GM18511 (cell line): ENCODE results near the gene BCDIN3D.
"Not testable (repeated sequence)": the region's sequence is repeated elsewhere in the genome, so short reads cannot be mapped to it uniquely, and the experiment has no call there.

Experiments used
- ATAC-seq: cut with Tn5 transposase; IDR thresholded peaks from one replicate; pipeline ENCODE4 v1.9.1; 2021; ENCODE audit warnings: mild to moderate bottlenecking, moderate library complexity; ENCODE audit not compliant: unreplicated experiment

Gene BCDIN3D

GRCh38 chr12:49877066-49877465 is 34.2 kb upstream of the BCDIN3D start:
- ATAC-seq, result no peak

- no peak for ATAC-seq
These were observed 33.2 kb upstream of the BCDIN3D start for GRCh38 chr12:49876070-49876469.

GRCh38 chr12:49875115-49875720 is 32.3 kb upstream of the BCDIN3D start:
- no peak for ATAC-seq

- no peak for ATAC-seq
These were observed 31.4 kb upstream of the BCDIN3D start for GRCh38 chr12:49874142-49874897.

- no peak for ATAC-seq
These were observed 30.5 kb upstream of the BCDIN3D start for GRCh38 chr12:49873361-49873934.

- ATAC-seq, result no peak
These were observed 29.9 kb upstream of the BCDIN3D start for GRCh38 chr12:49872781-49873181.

- no peak for ATAC-seq
These were observed 29.5 kb upstream of the BCDIN3D start for GRCh38 chr12:49872381-49872780.

- ATAC-seq, result not testable (repeated sequence)
These were observed 28.9 kb upstream of the BCDIN3D start for GRCh38 chr12:49871811-49872251.

- ATAC-seq, result no peak
These were observed 28.3 kb upstream of the BCDIN3D start for GRCh38 chr12:49871263-49871561.

GRCh38 chr12:49870501-49871262 is 27.8 kb upstream of the BCDIN3D start:
- ATAC-seq, result no peak

- ATAC-seq, result no peak
These were observed 27.1 kb upstream of the BCDIN3D start for GRCh38 chr12:49869816-49870500.

GRCh38 chr12:49868952-49869815 is 26.3 kb upstream of the BCDIN3D start:
- ATAC-seq, result no peak

- no peak for ATAC-seq
These were observed 25.5 kb upstream of the BCDIN3D start for GRCh38 chr12:49868449-49868848.

GRCh38 chr12:49867570-49868341 is 24.9 kb upstream of the BCDIN3D start:
- no peak for ATAC-seq

GRCh38 chr12:49866859-49867569 is 24.1 kb upstream of the BCDIN3D start:
- ATAC-seq, result no peak

GRCh38 chr12:49865782-49866135 is 22.9 kb upstream of the BCDIN3D start:
- ATAC-seq, result no peak

GRCh38 chr12:49865109-49865781 is 22.3 kb upstream of the BCDIN3D start:
- ATAC-seq, result no peak

GRCh38 chr12:49864798-49865090 is 21.8 kb upstream of the BCDIN3D start:
- no peak for ATAC-seq
